AG09309 (cell line): ENCODE results near the gene SCAMP1.
A peak's percentile ranks its signal among the peaks of the same experiment; 100 is the strongest.

ENCODE experiments used
- DNase-seq: peaks from one replicate; pipeline ENCODE4 v3.0.0-alpha.2; 2010; ENCODE audit warnings: low read depth
- H3K4me3 ChIP-seq: 2 replicates; pipeline ENCODE4 v1.5.1; 2011; ENCODE audit warnings: mild to moderate bottlenecking, low read depth, low read length, moderate library complexity; ENCODE audit not compliant: control insufficient read depth
- CTCF ChIP-seq: IDR thresholded peaks from 2 replicates; pipeline ENCODE4 v1.5.1; 2011; ENCODE audit warnings: mild to moderate bottlenecking, low read depth, low read length, inconsistent platforms; ENCODE audit not compliant: insufficient read depth, control insufficient read depth; ENCODE audit errors: missing control alignments

The SCAMP1 gene

GRCh38 chr5:78359831-78360673, at the start of gene SCAMP1:
Gene SCAMP1, plus strand, starts transcription at chr5:78360617. Its CDS starts 55 bp downstream, at chr5:78360672.
- peak; percentile 68 for DNase-seq
- peak within 1 kb of the TSS; percentile 94 for H3K4me3 ChIP-seq
- peak; percentile 14 for TF ChIP-seq CTCF

GRCh38 chr5:78317515-78317914, 42.9 kb upstream of the SCAMP1 start:
- no peak for TF ChIP-seq CTCF
- no peak overlapping the region for H3K4me3 ChIP-seq
- no peak for DNase-seq

- no peak for DNase-seq
- H3K4me3 ChIP-seq, result no peak overlapping the region
- TF ChIP-seq CTCF, result no peak
Measured at GRCh38 chr5:78318337-78318736, 42.1 kb upstream of the SCAMP1 start.

- no peak overlapping the region for H3K4me3 ChIP-seq
- peak; percentile 62 for TF ChIP-seq CTCF
- DNase-seq, result peak; percentile 23
Measured at GRCh38 chr5:78320401-78320800, 40.0 kb upstream of the SCAMP1 start.

- TF ChIP-seq CTCF, result no peak
- no peak for DNase-seq
- H3K4me3 ChIP-seq, result no peak overlapping the region
Measured at GRCh38 chr5:78323241-78323640, 37.2 kb upstream of the SCAMP1 start.

- no peak for DNase-seq
- H3K4me3 ChIP-seq, result no peak overlapping the region
- TF ChIP-seq CTCF, result no peak
Measured at GRCh38 chr5:78326930-78327329, 33.5 kb upstream of the SCAMP1 start.
